ENCODE measurements around the gene TOP2A. TPM values are rescaled to one million over a fixed set of nuclear protein-coding genes. Genes with fewer than 3 reads are reported as not detected.
A peak's percentile ranks its signal among the peaks of the same experiment; 100 is the strongest.

The TOP2A gene
- total RNA-seq, 4 donors from 2014 or later, result 8.1 to 45.2 (median 22.2) TPM

DNA sequence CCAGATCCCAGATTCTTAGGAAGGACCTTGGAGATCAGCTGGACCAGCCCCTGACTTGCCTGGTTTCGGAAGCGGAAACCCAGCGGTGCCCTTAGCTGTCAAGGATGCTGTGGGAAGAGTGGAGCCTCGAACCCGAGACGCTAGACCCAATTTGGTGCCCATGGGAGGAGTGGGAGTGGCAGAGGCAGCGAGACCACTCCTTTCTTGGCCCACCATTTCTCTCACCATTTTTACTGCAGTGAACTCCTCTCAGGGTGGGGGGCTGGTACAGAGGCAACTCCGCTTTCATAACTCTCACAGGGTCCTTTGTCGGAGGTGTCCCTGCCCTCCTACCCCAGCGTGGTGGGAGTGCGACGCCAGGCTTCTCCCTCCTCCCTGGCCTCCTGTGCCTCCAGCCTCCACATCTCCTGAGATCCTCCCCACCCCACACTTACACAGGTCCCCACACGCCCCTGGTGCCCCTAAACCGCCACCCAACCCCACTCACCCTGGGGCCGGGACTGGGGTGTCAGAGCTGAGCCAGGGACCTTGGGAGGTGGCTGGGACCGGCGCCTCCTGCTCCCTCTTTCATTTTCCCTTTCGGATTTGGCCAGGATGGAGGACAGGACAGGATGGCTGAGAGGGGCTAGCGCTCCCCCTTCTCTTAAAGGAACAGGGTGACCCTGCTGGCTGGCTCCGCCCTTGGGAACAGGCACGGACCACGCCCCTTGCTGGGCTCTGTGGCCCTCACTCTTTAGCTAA is 53.4 kb downstream of the TOP2A start, which contains the start of gene GJD3:
Gene GJD3, minus strand, starts transcription at position 617 of the 741 bp plus-strand sequence. CDS start 922 bp downstream, outside the sequence.
- DNase-seq (ENCODE audit: low spot score in 2 of 2), result peak in 1 of 2 donors; percentile 56

DNA sequence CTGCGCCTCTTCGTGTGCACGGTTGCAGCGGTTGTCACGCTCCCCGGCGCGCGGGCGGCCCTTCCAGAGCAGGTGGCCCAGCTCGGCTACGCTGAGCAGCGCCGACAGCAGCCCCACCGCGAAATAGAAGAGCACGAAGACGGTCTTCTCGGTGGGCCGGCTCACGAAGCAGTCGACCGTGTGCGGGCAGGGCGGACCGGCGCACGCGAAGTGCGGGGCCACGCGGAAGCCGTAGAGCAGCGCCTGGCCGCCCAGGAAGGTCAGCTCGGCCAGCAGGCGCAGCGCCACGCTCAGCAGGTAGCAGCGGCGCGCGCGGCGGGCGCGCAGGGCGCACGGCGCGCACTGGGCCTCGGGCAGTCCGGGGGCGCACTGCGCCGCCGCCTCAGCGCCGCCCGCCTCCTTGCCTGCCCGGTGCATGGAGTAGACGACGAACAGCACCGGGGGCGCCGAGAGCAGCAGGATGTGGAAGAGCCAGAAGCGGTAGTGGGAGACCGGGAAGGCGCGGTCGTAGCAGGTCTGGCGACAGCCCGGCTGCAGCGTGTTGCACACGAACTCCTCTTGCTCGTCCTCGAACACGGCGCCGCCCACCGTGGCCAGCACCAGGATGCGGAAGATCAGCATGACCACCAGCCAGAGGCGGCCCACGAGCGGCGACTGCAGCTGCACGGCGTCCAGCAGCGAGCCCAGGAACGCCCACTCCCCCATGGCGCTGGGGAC is 54.4 kb downstream of the TOP2A start:
- Histone ChIP-seq H3K27me3 (no peaks in the 10 kb centered on the region), H3K36me3 (no peaks in the 10 kb centered on the region), H3K4me1 (peaks cover 34% of the 10 kb centered on the region), H3K9me3 (no peaks in the 10 kb centered on the region), H3K4me3 (peak overlapping the region; percentile 73), H3K27ac (no peak overlapping the region)
- WGBS, result no CpG with 5 or more reads among the region's 91 CpGs
- TF ChIP-seq POLR2A (IDR thresholded peaks at IDR 0.05) (no peak), EP300 (IDR thresholded peaks at IDR 0.05) (no peak), POLR2AphosphoS5 (IDR thresholded peaks at IDR 0.05) (no peak), CTCF (IDR thresholded peaks at IDR 0.05) (no peak)
- no peak for DNase-seq (ENCODE audit: low spot score in 2 of 2)

More for the DNA sequence above, 53.4 kb downstream of the TOP2A start, which contains the start of gene GJD3:
- Histone ChIP-seq H3K27me3 (no peaks in the 10 kb centered on the region), H3K4me3 (peak within 1 kb of the TSS; percentile 73), H3K9me3 (no peaks in the 10 kb centered on the region), H3K4me1 (peaks cover 26% of the 10 kb centered on the region), H3K36me3 (no peaks in the 10 kb centered on the region), H3K27ac (no peak within 1 kb of the TSS)
- TF ChIP-seq POLR2A (IDR thresholded peaks at IDR 0.05) (no peak), CTCF (IDR thresholded peaks at IDR 0.05) (no peak), POLR2AphosphoS5 (IDR thresholded peaks at IDR 0.05) (no peak), EP300 (IDR thresholded peaks at IDR 0.05) (no peak)
- WGBS, result 56% methylated on average over 13 of the region's 22 CpGs

DNA sequence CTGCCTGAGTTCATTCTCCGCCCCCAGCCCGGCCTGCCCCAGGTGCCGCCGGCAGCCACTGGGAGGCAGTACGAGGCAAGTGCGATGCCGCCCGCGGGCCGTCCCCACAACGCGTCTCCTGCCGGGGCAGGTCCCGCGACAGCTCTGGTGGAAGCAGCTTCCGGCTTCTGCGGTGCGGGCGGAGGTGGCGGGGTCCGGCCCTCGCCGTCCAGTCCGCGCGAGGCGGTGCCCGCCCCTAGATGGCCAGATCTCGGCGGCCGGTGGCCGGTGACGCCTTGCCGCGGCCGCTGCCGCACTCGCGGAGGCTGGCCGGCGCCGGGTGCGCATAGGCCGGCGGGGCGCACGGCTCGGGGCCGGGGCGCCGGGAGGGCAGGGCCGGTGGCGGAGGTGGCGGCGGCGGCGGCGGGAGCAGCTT is 55.0 kb downstream of the TOP2A start:
- no peaks in the 10 kb centered on the region for H3K36me3 ChIP-seq
- H3K4me1 ChIP-seq, result peaks cover 39% of the 10 kb centered on the region
- peak in 1 of 2 donors; percentile 75 for TF ChIP-seq CTCF (IDR thresholded peaks at IDR 0.05)
- no peak for TF ChIP-seq POLR2A (IDR thresholded peaks at IDR 0.05)
- TF ChIP-seq EP300 (IDR thresholded peaks at IDR 0.05), result no peak
- peak in 1 of 3 donors; percentile 41 for TF ChIP-seq POLR2AphosphoS5 (IDR thresholded peaks at IDR 0.05)
- H3K4me3 ChIP-seq, result peak overlapping the region; percentile 73
- DNase-seq (ENCODE audit: low spot score in 2 of 2), result peak in 1 of 2 donors; percentile 83
- H3K27me3 ChIP-seq, result no peaks in the 10 kb centered on the region
- no peak overlapping the region for H3K27ac ChIP-seq
- H3K9me3 ChIP-seq, result no peaks in the 10 kb centered on the region
- WGBS, result 0% methylated on average over 11 of the region's 58 CpGs

GRCh38 chr17:40361925-40362695 is 55.6 kb downstream of the TOP2A start:
- Histone ChIP-seq H3K4me1 (peaks cover 39% of the 10 kb centered on the region), H3K9me3 (no peaks in the 10 kb centered on the region), H3K27ac (no peak overlapping the region), H3K4me3 (peak overlapping the region; percentile 73), H3K36me3 (no peaks in the 10 kb centered on the region), H3K27me3 (no peaks in the 10 kb centered on the region)
- DNase-seq (ENCODE audit: low spot score in 2 of 2), result no peak
- WGBS, result 59% methylated on average over 11 of the region's 24 CpGs
- TF ChIP-seq POLR2A (IDR thresholded peaks at IDR 0.05), result no peak
- TF ChIP-seq POLR2AphosphoS5 (IDR thresholded peaks at IDR 0.05), result no peak
- no peak for TF ChIP-seq CTCF (IDR thresholded peaks at IDR 0.05)
- no peak for TF ChIP-seq EP300 (IDR thresholded peaks at IDR 0.05)
